Naive thymus-derived CD8-positive, alpha-beta T cell (primary cell): ENCODE results near the gene NDOR1. TPM values are rescaled to one million over a fixed set of nuclear protein-coding genes. Genes with fewer than 3 reads are reported as not detected.

Experiments
- ATAC-seq, 2 donors: fragments of 150-1000 bp; cut with Tn5 transposase in 1 of 2; sonication (Bioruptor Pico), chemical (Tn5 transposase) in 1 of 2; 1 replicate in 1 of 2; 2 replicates in 1 of 2; pipeline ENCODE4 v1.10.0; 2021; ENCODE audit warnings: mild to moderate bottlenecking in 2 of 2, moderate library complexity in 2 of 2
- POLR2A ChIA-PET: fragments of 350-600 bp; sonication (Branson Sonifier 250); formaldehyde crosslinking; loops from one replicate; lab custom pipeline; 2021; ENCODE audit warnings: antibody characterized with exemption; lab: Charles Lee
- DNase-seq, 10 donors: peaks; one replicate each; pipeline versions ENCODE4 v3.0.0 to v3.0.0-alpha.2; 2020 to 2022
- H3K27ac Mint-ChIP-seq, 10 donors: one replicate each; pipeline ENCODE4 v1.8.0; 2020 to 2022; ENCODE audit warnings: mild to moderate bottlenecking in 10 of 10, mixed read lengths in 10 of 10, moderate library complexity in 4 of 10, inconsistent platforms in 1 of 10
- H3K27me3 Mint-ChIP-seq, 5 donors: one replicate each; pipeline ENCODE4 v1.8.0; 2021 to 2022; ENCODE audit warnings: mixed read lengths in 5 of 5
- H3K36me3 Mint-ChIP-seq, 3 donors: one replicate each; pipeline ENCODE4 v1.8.0; 2020 to 2022; ENCODE audit warnings: mixed read lengths in 3 of 3, mild to moderate bottlenecking in 2 of 3, inconsistent platforms in 1 of 3
- H3K4me1 Mint-ChIP-seq, 4 donors: one replicate each; pipeline ENCODE4 v1.8.0; 2021 to 2022; ENCODE audit warnings: mixed read lengths in 4 of 4
- H3K4me3 Mint-ChIP-seq, 10 donors: one replicate each; pipeline ENCODE4 v1.8.0; 2020 to 2022; ENCODE audit warnings: mild to moderate bottlenecking in 10 of 10, mixed read lengths in 10 of 10, moderate library complexity in 6 of 10, inconsistent platforms in 1 of 10
- H3K9me3 Mint-ChIP-seq, 9 donors: one replicate each; pipeline ENCODE4 v1.8.0; 2020 to 2022; ENCODE audit warnings: mixed read lengths in 9 of 9, mild to moderate bottlenecking in 3 of 9, inconsistent platforms in 1 of 9, moderate library complexity in 1 of 9
- polyA plus RNA-seq, 3 donors: library from polyadenylated mRNA; unstranded; fragments of 300-500 nt; fragmentation: Illumina TruSeq; gene quantifications; one replicate each; pipeline ENCODE4 v1.2.3, GENCODE V29; 2021
- total RNA-seq, 8 experiments: library from RNA in 2 of 8; stranded (reverse) in 2 of 8; gene quantifications; one replicate each; pipeline ENCODE4 v1.2.3 and lab custom pipeline; 2021 to 2026

NDOR1 gene
- total and polyA plus RNA-seq, 5 experiments from 2014 or later, result 2.4 to 39.8 (median 9.5) TPM

DNA sequence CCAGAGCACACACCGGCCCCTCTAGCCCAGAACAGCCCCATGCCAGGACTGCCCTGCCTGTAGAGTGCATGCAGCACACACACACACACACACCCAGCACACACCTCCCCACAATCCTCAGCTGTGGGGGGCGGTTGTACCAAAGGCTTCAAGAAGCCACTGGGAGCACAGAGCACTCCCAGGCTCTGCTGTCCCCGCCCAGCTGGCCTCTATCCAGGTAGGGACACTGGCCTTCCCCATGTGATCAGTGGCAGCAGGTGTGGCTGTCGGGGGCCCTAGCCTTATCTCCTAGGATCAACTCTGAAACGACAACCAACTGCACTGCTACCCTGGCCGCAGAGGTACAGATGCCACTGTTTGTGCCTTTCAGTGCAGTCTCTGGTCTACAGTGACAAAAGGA, 19.1 kb upstream of the NDOR1 start:
- ATAC-seq, result no peak
- Mint-ChIP-seq H3K36me3 (peaks cover 0 to 32% (median 13%) of the 10 kb centered on the region in 3 donors), H3K27me3 (no peaks in the 10 kb centered on the region), H3K4me3 (peak overlapping the region; percentile 30 to 95 (median 88)), H3K9me3 (no peaks in the 10 kb centered on the region), H3K27ac (peak overlapping the region in 4 of 10 donors; percentile 47 to 96 (median 64)), H3K4me1 (peaks cover 8 to 50% (median 41%) of the 10 kb centered on the region in 4 donors)
- no peak for DNase-seq
- POLR2A ChIA-PET, result interaction anchor here (0.6 to 8.1 kb wide), 5 partner anchors 12 to 759 kb away, joined by 3 to 135 read pairs (median 12); partner anchors contain the start of genes CYSRT1, NDOR1, RNF208 and RNF224

DNA sequence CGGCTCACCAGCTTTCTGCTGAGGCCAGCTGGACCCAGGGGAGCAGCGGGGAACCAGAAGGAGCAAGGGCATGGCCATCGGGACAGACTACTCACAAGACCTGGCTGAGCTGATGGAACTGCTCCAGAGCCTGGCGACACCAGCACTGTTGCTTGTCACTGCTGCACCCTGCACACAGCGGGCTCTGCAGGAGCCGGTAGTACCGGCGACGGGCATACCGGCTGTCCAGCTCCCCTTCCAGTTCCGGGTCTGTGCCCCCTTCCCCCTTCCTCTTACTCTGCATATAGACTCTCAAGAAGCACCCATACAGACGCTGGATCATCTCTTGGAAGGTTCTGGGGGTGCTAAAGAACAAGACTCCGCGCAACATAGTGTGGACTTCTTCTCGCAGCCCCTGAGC, 18.1 kb upstream of the NDOR1 start:
- H3K36me3 Mint-ChIP-seq, result peaks cover 0 to 27% (median 9%) of the 10 kb centered on the region in 3 donors
- peak overlapping the region; percentile 83 to 97 (median 93) for H3K27ac Mint-ChIP-seq
- no peaks in the 10 kb centered on the region for H3K9me3 Mint-ChIP-seq
- no peak for ATAC-seq
- POLR2A ChIA-PET, result interaction anchor here (0.5 to 8.1 kb wide), 17 partner anchors 9 to 431 kb away, joined by 3 to 135 read pairs (median 6); partner anchors contain the start of genes CYSRT1, MAN1B1, NDOR1 and RNF208
- no peak for DNase-seq
- peaks cover 8 to 50% (median 41%) of the 10 kb centered on the region in 4 donors for H3K4me1 Mint-ChIP-seq
- peak overlapping the region; percentile 87 to 96 (median 91) for H3K4me3 Mint-ChIP-seq
- no peaks in the 10 kb centered on the region for H3K27me3 Mint-ChIP-seq

DNA sequence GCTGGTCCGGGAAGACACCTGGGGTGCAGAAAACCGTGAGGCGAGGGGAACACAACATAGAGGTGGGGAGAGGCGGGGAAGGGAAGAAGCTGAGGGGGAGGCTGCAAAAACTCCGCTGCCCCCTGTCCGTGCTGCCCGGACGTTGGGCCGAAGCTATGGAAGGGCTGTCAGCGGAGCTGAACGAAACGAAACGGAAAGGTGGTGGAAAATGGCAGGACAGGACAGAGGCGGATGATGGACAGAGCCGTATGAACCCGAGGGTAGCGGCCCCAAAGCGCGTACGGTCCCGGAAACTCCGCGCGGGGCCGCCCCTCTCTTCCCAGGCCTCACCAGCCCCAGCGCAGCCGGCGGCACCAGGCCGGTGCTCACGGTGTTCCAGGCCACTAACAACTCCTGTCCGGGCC, 17.4 kb upstream of the NDOR1 start:
- peaks cover 0 to 21% (median 9%) of the 10 kb centered on the region in 3 donors for H3K36me3 Mint-ChIP-seq
- no peaks in the 10 kb centered on the region for H3K27me3 Mint-ChIP-seq
- peak overlapping the region; percentile 87 to 96 (median 91) for H3K4me3 Mint-ChIP-seq
- DNase-seq, result no peak
- peaks cover 8 to 50% (median 41%) of the 10 kb centered on the region in 4 donors for H3K4me1 Mint-ChIP-seq
- POLR2A ChIA-PET, result interaction anchor here (0.5 to 8.1 kb wide), 21 partner anchors 10 to 430 kb away, joined by 3 to 135 read pairs (median 5); partner anchors contain the start of genes CYSRT1, LRRC26, MAN1B1 and NDOR1
- H3K9me3 Mint-ChIP-seq, result no peaks in the 10 kb centered on the region
- peak in 1 of 2 donors; percentile 21 for ATAC-seq
- peak overlapping the region; percentile 83 to 97 (median 93) for H3K27ac Mint-ChIP-seq

DNA sequence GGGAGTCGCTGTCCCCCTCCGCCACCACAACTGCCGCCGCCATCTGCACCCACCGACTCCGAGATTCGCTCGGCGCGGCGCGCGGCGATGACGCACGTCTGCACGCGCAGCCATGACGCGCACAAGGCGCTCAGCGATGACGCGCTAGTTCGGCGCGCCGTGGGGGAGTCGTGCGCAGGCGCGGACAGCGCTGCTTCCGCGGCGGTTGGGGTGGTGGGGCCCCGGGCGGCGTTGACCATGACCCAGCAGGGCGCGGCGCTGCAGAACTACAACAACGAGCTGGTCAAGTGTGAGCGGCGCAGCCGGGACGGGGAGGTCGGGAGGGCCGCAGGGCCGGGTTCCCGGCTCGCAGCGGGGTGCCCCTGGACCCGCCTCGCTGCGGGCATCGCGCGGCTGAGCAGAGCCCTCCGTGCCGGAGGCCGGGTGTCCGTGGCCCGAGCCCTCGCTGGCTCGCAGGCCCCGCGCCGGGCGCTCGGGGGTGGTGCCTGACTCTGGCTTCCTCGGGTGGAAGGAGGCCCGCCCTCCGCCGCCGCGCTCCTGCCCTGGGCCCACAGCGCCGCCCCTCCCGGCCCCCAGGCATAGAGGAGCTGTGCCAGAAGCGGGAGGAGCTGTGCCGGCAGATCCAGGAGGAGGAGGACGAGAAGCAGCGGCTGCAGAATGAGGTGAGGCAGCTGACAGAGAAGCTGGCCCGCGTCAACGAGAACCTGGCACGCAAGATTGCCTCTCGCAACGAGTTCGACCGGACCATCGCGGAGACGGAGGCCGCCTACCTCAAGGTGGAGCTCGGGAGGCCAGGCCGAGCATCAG, 16.8 kb upstream of the NDOR1 start, which contains the start of the genes ANAPC2 and SSNA1:
Gene ANAPC2 (minus strand): TSS at position 71 of the 807 bp plus-strand sequence. CDS start 28 bp downstream, at position 43.
Gene SSNA1 (plus strand): TSS at position 187 of the 807 bp plus-strand sequence. CDS start 51 bp downstream, at position 238.
- DNase-seq, result peak; percentile 83 to 95 (median 94)
- POLR2A ChIA-PET, result interaction anchor here (0.8 to 8.1 kb wide), 22 partner anchors 13 to 286 kb away, joined by 3 to 135 read pairs (median 4); partner anchors contain the start of genes CYSRT1, LRRC26, MAN1B1 and NDOR1
- Mint-ChIP-seq H3K27me3 (no peaks in the 10 kb centered on the region), H3K36me3 (peaks cover 0 to 16% (median 4%) of the 10 kb centered on the region in 3 donors), H3K27ac (peak within 1 kb of the TSS; percentile 83 to 98 (median 94)), H3K4me3 (peak within 1 kb of the TSS; percentile 87 to 96 (median 92)), H3K4me1 (peaks cover 8 to 50% (median 41%) of the 10 kb centered on the region in 4 donors), H3K9me3 (no peaks in the 10 kb centered on the region)
- peak; percentile 79 for ATAC-seq

DNA sequence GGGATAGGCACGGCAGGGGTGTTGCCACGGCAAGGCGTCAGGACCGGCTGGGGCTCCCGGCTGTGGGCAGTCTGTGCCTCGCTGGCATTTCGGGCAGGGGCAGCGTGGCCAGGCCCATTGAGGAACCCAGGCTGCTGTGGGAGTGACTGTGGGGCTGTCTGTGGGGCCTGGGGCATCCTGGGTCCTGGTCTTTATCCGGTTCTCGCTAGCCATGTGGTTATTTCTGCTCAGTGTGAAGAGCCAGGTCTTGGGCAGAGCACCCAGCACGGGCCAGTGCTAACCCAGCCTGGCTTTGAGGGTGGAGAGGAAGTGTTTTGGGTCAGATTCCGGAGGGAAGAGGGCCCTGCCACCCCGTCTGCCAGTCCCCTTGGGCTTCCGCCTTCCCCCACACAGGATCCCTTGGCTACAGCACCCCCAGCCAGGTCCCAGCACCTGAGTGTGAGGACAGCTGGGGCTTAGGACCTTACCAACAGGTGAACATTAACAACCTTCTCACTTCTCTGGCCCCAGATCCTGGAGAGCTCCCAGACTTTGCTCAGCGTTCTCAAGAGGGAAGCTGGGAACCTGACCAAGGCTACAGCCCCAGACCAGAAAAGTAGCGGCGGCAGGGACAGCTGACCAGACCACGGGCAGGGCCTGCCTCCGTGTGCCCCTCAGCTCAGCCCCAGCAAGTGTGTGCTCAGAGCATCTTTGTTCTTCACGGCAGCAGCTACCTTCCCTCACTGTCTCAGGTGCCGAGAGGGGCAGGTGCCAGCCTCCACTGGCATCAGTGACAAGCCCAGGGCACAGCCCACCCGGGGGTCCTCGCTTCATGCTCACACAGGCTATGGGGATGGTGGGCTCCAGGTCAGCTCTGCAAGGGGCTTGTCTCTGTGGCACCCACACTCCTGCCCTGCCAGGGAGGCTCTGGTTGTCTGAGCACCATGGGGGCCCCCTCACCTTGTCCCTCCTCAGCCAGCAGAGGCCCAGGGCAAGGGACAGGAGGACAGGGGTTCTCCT, 15.9 kb upstream of the NDOR1 start:
- no peaks in the 10 kb centered on the region for H3K27me3 Mint-ChIP-seq
- H3K27ac Mint-ChIP-seq, result peak overlapping the region; percentile 77 to 98 (median 94)
- POLR2A ChIA-PET, result interaction anchor here (0.8 to 8.1 kb wide), 16 partner anchors 13 to 120 kb away, joined by 3 to 135 read pairs (median 7); partner anchors contain the start of genes CYSRT1, MAN1B1, NDOR1 and NELFB
- no peaks in the 10 kb centered on the region for H3K9me3 Mint-ChIP-seq
- H3K4me3 Mint-ChIP-seq, result peak overlapping the region; percentile 87 to 95 (median 92)
- no peak for DNase-seq
- H3K4me1 Mint-ChIP-seq, result peaks cover 6 to 46% (median 36%) of the 10 kb centered on the region in 4 donors
- peaks cover 0 to 7% (median 4%) of the 10 kb centered on the region in 3 donors for H3K36me3 Mint-ChIP-seq
- ATAC-seq, result no peak

DNA sequence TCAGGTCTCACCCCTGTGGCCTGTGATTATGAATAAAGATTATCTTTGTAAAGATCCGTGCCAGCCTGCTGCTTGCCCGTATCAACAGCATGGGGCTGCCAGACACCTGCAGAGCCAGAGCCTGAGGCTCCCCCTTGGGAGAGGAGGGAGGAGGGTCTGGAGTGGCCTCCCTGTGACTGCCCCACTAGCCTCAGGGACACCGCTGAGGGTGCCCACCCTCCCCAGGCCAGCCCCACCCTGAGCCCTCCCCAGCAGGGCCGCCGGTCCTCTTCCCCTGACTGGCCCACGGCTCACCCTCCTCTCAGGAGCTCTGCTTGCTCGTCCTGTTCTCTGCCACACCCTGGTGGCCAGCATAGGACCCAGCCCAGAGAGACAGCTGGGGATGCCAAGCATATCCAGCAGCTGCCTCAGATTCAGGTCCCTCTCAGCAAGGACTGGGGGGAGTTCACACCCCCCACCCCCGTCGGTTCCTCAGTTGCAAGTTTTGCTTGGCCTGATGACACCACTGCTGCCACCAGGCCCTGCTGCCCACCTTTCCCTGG, 15.1 kb upstream of the NDOR1 start:
- POLR2A ChIA-PET, result interaction anchor here (2.6 to 8.1 kb wide), 3 partner anchors 12 to 35 kb away, joined by 6 to 135 read pairs (median 59); partner anchors contain the start of genes CYSRT1, NDOR1, RNF208 and RNF224
- Mint-ChIP-seq H3K27ac (peak overlapping the region in 6 of 10 donors; percentile 40 to 83 (median 58)), H3K9me3 (no peaks in the 10 kb centered on the region), H3K4me3 (peak overlapping the region; percentile 39 to 92 (median 64)), H3K27me3 (no peaks in the 10 kb centered on the region), H3K36me3 (peaks cover 0 to 4% (median 4%) of the 10 kb centered on the region in 3 donors), H3K4me1 (peaks cover 6 to 43% (median 36%) of the 10 kb centered on the region in 4 donors)
- DNase-seq, result no peak
- no peak for ATAC-seq

DNA sequence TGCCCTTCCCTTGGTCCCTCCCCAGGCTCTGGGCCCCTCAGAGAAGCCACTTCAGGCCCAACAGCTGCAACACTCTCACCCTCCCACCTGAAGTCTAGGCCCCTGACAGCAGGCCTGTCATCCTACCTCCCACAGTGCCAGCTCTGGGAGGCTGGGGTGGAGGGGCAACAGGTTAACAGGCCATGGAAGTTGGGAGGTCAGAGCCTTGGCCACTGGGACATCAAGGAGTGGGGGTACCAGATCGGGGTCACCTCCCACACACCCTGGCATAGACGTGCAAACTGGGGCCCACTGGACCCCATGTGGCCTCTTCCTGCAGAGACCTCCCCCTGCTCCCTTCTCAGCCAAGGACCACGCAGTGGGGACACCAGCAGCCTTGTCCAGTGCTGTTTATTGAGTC, 14.3 kb upstream of the NDOR1 start:
- Mint-ChIP-seq H3K4me1 (peaks cover 6 to 37% (median 33%) of the 10 kb centered on the region in 4 donors), H3K27me3 (no peaks in the 10 kb centered on the region), H3K27ac (peak overlapping the region in 5 of 10 donors; percentile 18 to 77 (median 57)), H3K4me3 (peak overlapping the region in 4 of 10 donors; percentile 34 to 72 (median 55)), H3K36me3 (peaks cover 0 to 4% (median 3%) of the 10 kb centered on the region in 3 donors), H3K9me3 (no peaks in the 10 kb centered on the region)
- DNase-seq, result no peak
- no peak for ATAC-seq
- POLR2A ChIA-PET, result interaction anchor here (4.9 to 8.1 kb wide), 2 partner anchors 11 to 34 kb away, joined by 59 to 135 read pairs; partner anchors contain the start of genes CYSRT1, NDOR1, RNF208 and RNF224

DNA sequence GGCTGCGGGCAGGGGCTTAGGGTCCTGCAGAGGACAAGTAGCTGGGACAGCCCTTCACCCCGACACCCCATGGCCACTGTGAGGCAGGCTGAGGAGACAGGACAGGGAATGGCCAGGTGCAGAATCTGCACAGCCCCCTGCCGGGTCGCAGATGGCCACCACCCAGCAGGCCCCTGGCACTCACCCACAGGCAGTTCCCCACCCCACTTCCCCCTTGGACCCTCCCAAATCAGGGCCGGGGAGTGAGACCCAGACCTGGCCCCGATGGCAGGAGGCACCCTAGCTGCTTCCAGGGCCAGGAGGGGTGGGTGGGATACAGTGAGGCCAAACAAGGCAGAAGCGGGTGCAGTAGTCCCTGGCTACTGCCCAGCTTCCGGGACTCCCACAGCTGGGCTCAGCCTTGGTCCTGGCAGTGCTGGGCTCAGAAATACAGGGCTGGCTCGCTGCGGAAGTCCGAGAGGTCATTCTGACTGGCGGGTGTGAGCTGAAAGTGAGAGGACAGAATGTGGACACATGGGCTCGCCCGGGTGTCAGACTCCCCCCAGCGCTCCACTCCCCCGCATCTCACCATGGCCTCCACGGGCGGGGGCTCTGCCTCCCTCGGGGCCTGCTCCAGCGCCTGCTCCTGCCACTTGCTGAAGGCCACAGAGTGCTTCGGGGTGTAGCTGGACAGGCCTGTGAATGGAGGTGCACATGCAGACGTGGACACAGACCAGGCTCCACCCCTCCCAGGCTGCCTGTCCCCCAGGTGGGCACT, 13.6 kb upstream of the NDOR1 start:
- POLR2A ChIA-PET, result interaction anchor here (1.4 to 8.1 kb wide), 3 partner anchors 10 to 49 kb away, joined by 3 to 135 read pairs (median 6); partner anchors contain the start of genes NDOR1, TMEM203 and TPRN

DNA sequence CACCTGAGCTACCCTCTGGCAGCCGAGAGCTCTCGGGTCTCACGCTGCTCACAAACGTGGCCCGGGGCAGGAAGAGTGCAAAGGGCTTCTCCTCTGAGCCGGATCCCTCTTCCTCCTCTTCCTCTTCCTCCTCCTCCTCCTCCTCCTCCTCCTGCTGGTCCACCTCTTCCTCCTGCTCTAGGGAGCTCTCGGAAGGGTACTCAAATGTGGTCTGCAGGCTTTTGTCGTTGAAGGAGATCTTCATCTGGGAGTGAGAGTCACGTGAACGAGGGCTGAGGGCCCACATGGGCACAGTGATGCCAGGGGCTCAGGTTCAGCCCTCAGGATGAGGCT, 13.1 kb upstream of the NDOR1 start:
- POLR2A ChIA-PET, result interaction anchor here (1.4 to 8.1 kb wide), 3 partner anchors 10 to 48 kb away, joined by 3 to 135 read pairs (median 6); partner anchors contain the start of genes NDOR1, TMEM203 and TPRN
- peak overlapping the region in 1 of 10 donors; percentile 52 for H3K27ac Mint-ChIP-seq
- H3K4me3 Mint-ChIP-seq, result no peak overlapping the region
- H3K9me3 Mint-ChIP-seq, result no peaks in the 10 kb centered on the region
- DNase-seq, result no peak
- no peak for ATAC-seq
- peaks cover 0 to 4% (median 2%) of the 10 kb centered on the region in 3 donors for H3K36me3 Mint-ChIP-seq
- H3K27me3 Mint-ChIP-seq, result no peaks in the 10 kb centered on the region
- H3K4me1 Mint-ChIP-seq, result peaks cover 6 to 27% (median 25%) of the 10 kb centered on the region in 4 donors

More for the DNA sequence above, 13.6 kb upstream of the NDOR1 start:
- Mint-ChIP-seq H3K4me3 (no peak overlapping the region), H3K27me3 (no peaks in the 10 kb centered on the region), H3K36me3 (peaks cover 0 to 4% (median 2%) of the 10 kb centered on the region in 3 donors), H3K27ac (peak overlapping the region in 1 of 10 donors; percentile 57), H3K9me3 (no peaks in the 10 kb centered on the region), H3K4me1 (peaks cover 6 to 31% (median 30%) of the 10 kb centered on the region in 4 donors)
- no peak for ATAC-seq
- DNase-seq, result no peak

DNA sequence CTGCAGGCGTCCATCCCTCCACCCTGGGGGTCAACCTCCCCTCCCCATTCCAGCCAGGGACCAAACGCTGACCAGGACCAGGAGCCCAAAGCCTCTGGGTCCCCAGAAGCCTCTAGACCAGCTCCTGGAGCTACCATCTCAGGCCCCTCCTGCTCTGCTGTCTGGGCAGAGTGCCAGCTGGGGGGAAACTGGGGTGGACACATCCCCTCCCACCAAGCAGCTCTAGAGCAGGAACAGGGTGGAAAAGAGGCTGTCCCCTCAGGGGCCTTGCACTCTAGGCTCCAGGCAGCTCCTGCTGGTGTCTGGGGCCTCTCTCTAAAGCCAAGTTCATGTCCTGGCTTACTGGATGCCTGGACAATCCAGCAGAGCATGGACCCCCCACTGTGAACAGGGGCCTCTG, 12.6 kb upstream of the NDOR1 start:
- POLR2A ChIA-PET, result interaction anchor here (1.4 to 8.1 kb wide), 3 partner anchors 9 to 48 kb away, joined by 3 to 135 read pairs (median 6); partner anchors contain the start of genes NDOR1, TMEM203 and TPRN
- H3K4me3 Mint-ChIP-seq, result no peak overlapping the region

More for the DNA sequence above, 12.6 kb upstream of the NDOR1 start:
- no peaks in the 10 kb centered on the region for H3K27me3 Mint-ChIP-seq
- H3K27ac Mint-ChIP-seq, result no peak overlapping the region
- ATAC-seq (no peak), DNase-seq (no peak)
- peaks cover 0 to 4% (median 0%) of the 10 kb centered on the region in 3 donors for H3K36me3 Mint-ChIP-seq
- no peaks in the 10 kb centered on the region for H3K9me3 Mint-ChIP-seq
- H3K4me1 Mint-ChIP-seq, result peaks cover 6 to 23% (median 21%) of the 10 kb centered on the region in 4 donors
